Coronary artery (tissue), 2 donors: ENCODE results near the gene SLC23A2.

Source experiments
- DNase-seq: peaks from one replicate; pipeline ENCODE4 v3.0.0-alpha.2; 2017; ENCODE audit warnings: low spot score
- H3K27ac ChIP-seq, 2 donors: fragments of 200-600 bp; sonication (generic); one replicate each; pipeline ENCODE4 v1.5.1; 2016 to 2019
- H3K4me3 ChIP-seq: fragments of 200-600 bp; sonication (generic); 2 replicates; pipeline ENCODE4 v1.5.1; 2016; ENCODE audit warnings: mild to moderate bottlenecking, moderate library complexity
- CTCF ChIP-seq: fragments of 200-600 bp; sonication (generic); IDR thresholded peaks from one replicate; pipeline ENCODE4 v1.5.1; 2019; ENCODE audit warnings: antibody characterized with exemption

SLC23A2 gene

GRCh38 chr20:5003626-5004025 lies 2.3 kb upstream of the SLC23A2 start:
- no peak for TF ChIP-seq CTCF
- H3K4me3 ChIP-seq: no peak overlapping the region
- no peak for DNase-seq
- H3K27ac ChIP-seq: no peak overlapping the region

GRCh38 chr20:5002077-5002413 lies 735 bp upstream of the SLC23A2 start:
- H3K4me3 ChIP-seq: peak overlapping the region; percentile 98
- DNase-seq: no peak
- no peak overlapping the region for H3K27ac ChIP-seq
- TF ChIP-seq CTCF: no peak

GRCh38 chr20:5000263-5001173 lies 792 bp downstream of the SLC23A2 start:
- Histone ChIP-seq H3K27ac (peak overlapping the region; percentile 16 to 61), H3K4me3 (peak overlapping the region; percentile 98)
- no peak for TF ChIP-seq CTCF
- DNase-seq: no peak

DNA sequence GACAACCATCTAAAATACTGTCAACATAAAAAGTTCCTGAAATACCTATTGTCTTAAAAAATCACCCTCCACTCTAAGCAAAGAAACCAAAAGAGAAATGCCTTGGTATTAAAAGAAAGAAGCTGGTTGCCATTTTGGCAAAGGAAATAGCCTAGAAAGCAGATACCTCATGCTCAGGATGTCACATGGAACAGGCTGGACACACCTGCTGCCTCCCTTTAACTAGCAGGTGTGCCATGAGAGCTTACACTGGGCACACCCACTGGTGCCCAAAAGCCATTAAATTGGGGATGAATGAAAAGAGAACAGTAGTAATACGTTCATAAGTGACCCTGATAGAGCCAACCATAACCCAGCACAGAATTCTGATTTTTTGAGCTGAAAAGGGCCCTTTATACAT lies 1.5 kb downstream of the SLC23A2 start:
- H3K4me3 ChIP-seq: peak overlapping the region; percentile 98
- H3K27ac ChIP-seq: no peak overlapping the region
- no peak for TF ChIP-seq CTCF
- no peak for DNase-seq

- TF ChIP-seq CTCF: no peak
- H3K27ac ChIP-seq: no peak overlapping the region
- no peak overlapping the region for H3K4me3 ChIP-seq
- no peak for DNase-seq
These were observed 3.1 kb downstream of the SLC23A2 start for GRCh38 chr20:4998160-4998651.

DNA sequence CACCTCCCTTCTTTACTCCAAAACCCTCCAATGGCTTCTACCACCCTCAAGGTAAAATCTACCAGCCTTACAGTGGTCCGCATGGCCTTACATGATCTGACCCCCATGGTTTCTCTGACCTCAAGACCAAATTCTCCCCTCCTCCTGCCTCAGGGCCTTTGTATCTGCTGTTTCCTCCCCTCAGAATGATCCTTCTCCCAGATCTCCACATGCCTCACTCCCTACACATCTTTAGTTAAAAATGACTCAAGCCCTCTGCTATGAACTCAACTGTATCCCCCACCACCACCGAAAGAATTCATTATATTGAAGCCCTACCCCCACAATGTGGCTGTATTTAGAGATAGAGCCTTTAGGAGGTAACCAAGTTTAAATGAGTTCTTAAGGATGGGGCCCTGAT lies 4.1 kb downstream of the SLC23A2 start:
- no peak for TF ChIP-seq CTCF
- no peak overlapping the region for H3K4me3 ChIP-seq
- H3K27ac ChIP-seq: no peak overlapping the region
- no peak for DNase-seq

- no peak for TF ChIP-seq CTCF
- no peak overlapping the region for H3K27ac ChIP-seq
- no peak overlapping the region for H3K4me3 ChIP-seq
- no peak for DNase-seq
These were observed 11.7 kb downstream of the SLC23A2 start for GRCh38 chr20:4989570-4989969.
